Upper lobe of left lung (tissue), 4 donors: ENCODE results near the gene FMO2.

Experiments used
- CTCF ChIP-seq, 6 experiments: fragments of 450-650 bp in 4 of 6; fragments of 200-600 bp in 2 of 6; sonication (generic) in 2 of 6; IDR thresholded peaks; one replicate each; pipeline ENCODE4 v1.5.1; 2016 to 2019; ENCODE audit warnings: antibody characterized with exemption in 6 of 6
- POLR2A ChIP-seq, 4 donors: fragments of 450-650 bp; IDR thresholded peaks; one replicate each; pipeline ENCODE4 v1.5.1; 2016 to 2017; ENCODE audit warnings: antibody characterized with exemption in 4 of 4, mild to moderate bottlenecking in 2 of 4
- POLR2AphosphoS5 ChIP-seq, 2 donors: sonication (generic); formaldehyde crosslinking; IDR thresholded peaks; one replicate each; pipeline ENCODE4 v1.5.1; 2017; ENCODE audit warnings: antibody characterized with exemption in 2 of 2

- TF ChIP-seq POLR2A (IDR thresholded peaks at IDR 0.05) (no peak), CTCF (IDR thresholded peaks at IDR 0.05) (no peak), POLR2AphosphoS5 (IDR thresholded peaks at IDR 0.05) (no peak)
These were observed 19.2 kb downstream of the FMO2 start for GRCh38 chr1:171204296-171204695.
